ENCODE results near the gene RRP1B.
A peak's percentile ranks its signal among the peaks of the same experiment; 100 is the strongest.
"Not testable (repeated sequence)": the region's sequence is repeated elsewhere in the genome, so short reads cannot be mapped to it uniquely, and the experiment has no call there.

The RRP1B gene

GRCh38 chr21:43640400-43640799 lies 19.0 kb upstream of the RRP1B start:
- no peak for DNase-seq

- DNase-seq = no peak
Measured at GRCh38 chr21:43643193-43643592, 16.2 kb upstream of the RRP1B start.

GRCh38 chr21:43644071-43644470 lies 15.3 kb upstream of the RRP1B start:
- no peak for DNase-seq

GRCh38 chr21:43644609-43645008 lies 14.8 kb upstream of the RRP1B start:
- DNase-seq = no peak

- no peak for DNase-seq
Measured at GRCh38 chr21:43645136-43645891, 14.0 kb upstream of the RRP1B start.

- no peak for DNase-seq
Measured at GRCh38 chr21:43645976-43646375, 13.4 kb upstream of the RRP1B start.

- DNase-seq = peak; percentile 50 to 72
Measured at GRCh38 chr21:43646550-43647260, 12.7 kb upstream of the RRP1B start.

GRCh38 chr21:43648171-43648570 lies 11.2 kb upstream of the RRP1B start:
- DNase-seq = no peak

- not testable (repeated sequence) for DNase-seq
Measured at GRCh38 chr21:43651926-43652325, 7.4 kb upstream of the RRP1B start.

- no peak for DNase-seq
Measured at GRCh38 chr21:43652616-43653015, 6.7 kb upstream of the RRP1B start.

GRCh38 chr21:43653626-43654025 lies 5.7 kb upstream of the RRP1B start:
- DNase-seq = no peak

- DNase-seq = no peak
Measured at GRCh38 chr21:43654806-43655489, 4.4 kb upstream of the RRP1B start.

- no peak for DNase-seq
Measured at GRCh38 chr21:43657355-43658087, 1.8 kb upstream of the RRP1B start.

GRCh38 chr21:43658088-43658741 lies 1.1 kb upstream of the RRP1B start:
- DNase-seq = no peak

GRCh38 chr21:43658769-43659135 lies 608 bp upstream of the RRP1B start:
- DNase-seq = no peak

- DNase-seq = no peak
Measured at GRCh38 chr21:43662286-43662685, 2.9 kb downstream of the RRP1B start.

- DNase-seq = no peak
Measured at GRCh38 chr21:43663033-43663432, 3.7 kb downstream of the RRP1B start.

GRCh38 chr21:43664358-43664757 lies 5.0 kb downstream of the RRP1B start:
- DNase-seq = no peak

GRCh38 chr21:43665879-43666278 lies 6.5 kb downstream of the RRP1B start:
- no peak for DNase-seq

GRCh38 chr21:43667191-43667904 lies 8.0 kb downstream of the RRP1B start:
- DNase-seq = no peak

GRCh38 chr21:43669828-43670605 lies 10.7 kb downstream of the RRP1B start:
- DNase-seq = no peak

Measured in NCI-H1930 (cell line).